Stomach smooth muscle (tissue), 2 donors: ENCODE data around the gene CREBZF.
"Not testable (repeated sequence)": the region's sequence is repeated elsewhere in the genome, so short reads cannot be mapped to it uniquely, and the experiment has no call there.

Experiments
- H3K27ac ChIP-seq: one replicate; pipeline ENCODE4 v1.7.0; 2013; ENCODE audit warnings: mild to moderate bottlenecking, low read length, inconsistent platforms
- H3K27me3 ChIP-seq, 2 donors: one replicate each; pipeline ENCODE4 v1.7.0; 2013; ENCODE audit warnings: low read length in 2 of 2; ENCODE audit not compliant: insufficient read depth in 2 of 2, control insufficient read depth in 1 of 2
- H3K36me3 ChIP-seq, 2 donors: one replicate each; pipeline ENCODE4 v1.7.0; 2013; ENCODE audit warnings: low read length in 2 of 2; ENCODE audit not compliant: control insufficient read depth in 2 of 2, insufficient read depth in 2 of 2
- H3K4me1 ChIP-seq: one replicate; pipeline ENCODE4 v1.7.0; 2013; ENCODE audit warnings: low read length; ENCODE audit not compliant: control insufficient read depth, insufficient read depth
- H3K4me3 ChIP-seq, 2 donors: one replicate each; pipeline ENCODE4 v1.7.0; 2013; ENCODE audit warnings: low read length in 2 of 2
- H3K9ac ChIP-seq, 2 donors: one replicate each; pipeline ENCODE4 v1.7.0; 2013; ENCODE audit warnings: low read length in 2 of 2, mild to moderate bottlenecking in 1 of 2
- H3K9me3 ChIP-seq, 2 donors: one replicate each; pipeline ENCODE4 v1.7.0; 2013; ENCODE audit warnings: low read length in 2 of 2; ENCODE audit not compliant: control insufficient read depth in 2 of 2
- donor health status: healthy.
- donor health status: Pancreatic carcinoma.

Gene CREBZF

GRCh38 chr11:85694385-85694980 is 29.6 kb upstream of the CREBZF start:
- no peaks in the 10 kb centered on the region for H3K9me3 ChIP-seq
- no peak overlapping the region for H3K9ac ChIP-seq
- H3K4me3 ChIP-seq, result no peak overlapping the region
- peaks cover 0 to 12% of the 10 kb centered on the region in 2 donors for H3K36me3 ChIP-seq
- H3K4me1 ChIP-seq, result no peaks in the 10 kb centered on the region
- H3K27ac ChIP-seq, result no peak overlapping the region
- no peaks in the 10 kb centered on the region for H3K27me3 ChIP-seq

GRCh38 chr11:85685820-85686459 is 21.0 kb upstream of the CREBZF start, which contains the start of gene CCDC89:
Gene CCDC89, minus strand, starts transcription at chr11:85686195. Its CDS starts 65 bp downstream, at chr11:85686130.
- peaks cover 33% of the 10 kb centered on the region for H3K4me1 ChIP-seq
- H3K4me3 ChIP-seq, result peak within 1 kb of the TSS; percentile 64 to 87
- H3K9me3 ChIP-seq, result no peaks in the 10 kb centered on the region
- no peaks in the 10 kb centered on the region for H3K36me3 ChIP-seq
- no peaks in the 10 kb centered on the region for H3K27me3 ChIP-seq
- peak within 1 kb of the TSS; percentile 56 for H3K27ac ChIP-seq
- peak within 1 kb of the TSS; percentile 50 to 75 for H3K9ac ChIP-seq

GRCh38 chr11:85685125-85685819 is 20.3 kb upstream of the CREBZF start:
- Histone ChIP-seq H3K9me3 (no peaks in the 10 kb centered on the region), H3K4me3 (peak overlapping the region; percentile 64 to 87), H3K27me3 (no peaks in the 10 kb centered on the region), H3K36me3 (no peaks in the 10 kb centered on the region), H3K9ac (peak overlapping the region; percentile 50 to 75), H3K4me1 (peaks cover 34% of the 10 kb centered on the region), H3K27ac (peak overlapping the region; percentile 56)

GRCh38 chr11:85682330-85683305 is 17.7 kb upstream of the CREBZF start:
- H3K27ac ChIP-seq, result no peak overlapping the region
- peaks cover 34% of the 10 kb centered on the region for H3K4me1 ChIP-seq

GRCh38 chr11:85680897-85681296 is 16.0 kb upstream of the CREBZF start:
- no peak overlapping the region for H3K9ac ChIP-seq
- no peaks in the 10 kb centered on the region for H3K9me3 ChIP-seq
- no peaks in the 10 kb centered on the region for H3K36me3 ChIP-seq
- no peak overlapping the region for H3K4me3 ChIP-seq
- peaks cover 30% of the 10 kb centered on the region for H3K4me1 ChIP-seq
- no peaks in the 10 kb centered on the region for H3K27me3 ChIP-seq
- H3K27ac ChIP-seq, result no peak overlapping the region

More at GRCh38 chr11:85682330-85683305, 17.7 kb upstream of the CREBZF start:
- peak overlapping the region; percentile 78 to 81 for H3K4me3 ChIP-seq
- no peaks in the 10 kb centered on the region for H3K36me3 ChIP-seq
- no peaks in the 10 kb centered on the region for H3K27me3 ChIP-seq
- H3K9me3 ChIP-seq, result no peaks in the 10 kb centered on the region
- peak overlapping the region; percentile 73 to 81 for H3K9ac ChIP-seq

GRCh38 chr11:85679576-85679975 is 14.6 kb upstream of the CREBZF start:
- Histone ChIP-seq H3K27me3 (no peaks in the 10 kb centered on the region), H3K4me3 (no peak overlapping the region), H3K9ac (no peak overlapping the region), H3K9me3 (peaks cover 0 to under 1% of the 10 kb centered on the region in 2 donors), H3K27ac (no peak overlapping the region), H3K36me3 (no peaks in the 10 kb centered on the region), H3K4me1 (peaks cover 16% of the 10 kb centered on the region)

GRCh38 chr11:85673393-85673792 is 8.5 kb upstream of the CREBZF start:
- H3K4me1 ChIP-seq, result no peaks in the 10 kb centered on the region
- H3K27ac ChIP-seq, result no peak overlapping the region
- no peaks in the 10 kb centered on the region for H3K36me3 ChIP-seq
- peaks cover 0 to 2% of the 10 kb centered on the region in 2 donors for H3K9me3 ChIP-seq
- H3K4me3 ChIP-seq, result no peak overlapping the region
- no peaks in the 10 kb centered on the region for H3K27me3 ChIP-seq
- no peak overlapping the region for H3K9ac ChIP-seq

GRCh38 chr11:85672105-85672902 is 7.4 kb upstream of the CREBZF start:
- H3K9ac ChIP-seq, result no peak overlapping the region
- no peaks in the 10 kb centered on the region for H3K36me3 ChIP-seq
- H3K27me3 ChIP-seq, result no peaks in the 10 kb centered on the region
- no peak overlapping the region for H3K27ac ChIP-seq
- H3K9me3 ChIP-seq, result peaks cover 0 to 2% of the 10 kb centered on the region in 2 donors
- H3K4me3 ChIP-seq, result no peak overlapping the region
- H3K4me1 ChIP-seq, result no peaks in the 10 kb centered on the region

GRCh38 chr11:85670949-85671663 is 6.2 kb upstream of the CREBZF start:
- H3K4me1 ChIP-seq, H3K9ac ChIP-seq, H3K36me3 ChIP-seq, H3K27me3 ChIP-seq, H3K4me3 ChIP-seq, H3K27ac ChIP-seq, H3K9me3 ChIP-seq: not testable (repeated sequence)
